Measurements from ENCODE around the gene YAE1. TPM values are rescaled to one million over a fixed set of nuclear protein-coding genes. Genes with fewer than 3 reads are reported as not detected.

YAE1 gene
- polyA plus RNA-seq, 1 donor from 2014 or later, result 11.5 TPM

Other genes with a start within 250 kb of the YAE1 start
- 36.0 TPM for gene RALA, start 57.2 kb downstream of the YAE1 start, polyA plus RNA-seq